ENCODE measurements around the gene MFAP2.

- TF ChIP-seq, protein P1, sequence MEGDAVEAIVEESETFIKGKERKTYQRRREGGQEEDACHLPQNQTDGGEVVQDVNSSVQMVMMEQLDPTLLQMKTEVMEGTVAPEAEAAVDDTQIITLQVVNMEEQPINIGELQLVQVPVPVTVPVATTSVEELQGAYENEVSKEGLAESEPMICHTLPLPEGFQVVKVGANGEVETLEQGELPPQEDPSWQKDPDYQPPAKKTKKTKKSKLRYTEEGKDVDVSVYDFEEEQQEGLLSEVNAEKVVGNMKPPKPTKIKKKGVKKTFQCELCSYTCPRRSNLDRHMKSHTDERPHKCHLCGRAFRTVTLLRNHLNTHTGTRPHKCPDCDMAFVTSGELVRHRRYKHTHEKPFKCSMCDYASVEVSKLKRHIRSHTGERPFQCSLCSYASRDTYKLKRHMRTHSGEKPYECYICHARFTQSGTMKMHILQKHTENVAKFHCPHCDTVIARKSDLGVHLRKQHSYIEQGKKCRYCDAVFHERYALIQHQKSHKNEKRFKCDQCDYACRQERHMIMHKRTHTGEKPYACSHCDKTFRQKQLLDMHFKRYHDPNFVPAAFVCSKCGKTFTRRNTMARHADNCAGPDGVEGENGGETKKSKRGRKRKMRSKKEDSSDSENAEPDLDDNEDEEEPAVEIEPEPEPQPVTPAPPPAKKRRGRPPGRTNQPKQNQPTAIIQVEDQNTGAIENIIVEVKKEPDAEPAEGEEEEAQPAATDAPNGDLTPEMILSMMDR (IDR thresholded peaks at IDR 0.05), result no peak
- no peak for TF ChIP-seq POLR2A (IDR thresholded peaks at IDR 0.05)
- TF ChIP-seq EP300 (IDR thresholded peaks at IDR 0.05), result no peak
Measured at GRCh38 chr1:16946646-16947045, 33.8 kb downstream of the MFAP2 start.

All from ovary (tissue), 3 donors.